Measurements from ENCODE around the gene HEG1. TPM values are rescaled to one million over a fixed set of nuclear protein-coding genes. Genes with fewer than 3 reads are reported as not detected.

HEG1 gene
- total and polyA plus RNA-seq, 12 donors: 12.2 to 186 (median 122) TPM

DNA sequence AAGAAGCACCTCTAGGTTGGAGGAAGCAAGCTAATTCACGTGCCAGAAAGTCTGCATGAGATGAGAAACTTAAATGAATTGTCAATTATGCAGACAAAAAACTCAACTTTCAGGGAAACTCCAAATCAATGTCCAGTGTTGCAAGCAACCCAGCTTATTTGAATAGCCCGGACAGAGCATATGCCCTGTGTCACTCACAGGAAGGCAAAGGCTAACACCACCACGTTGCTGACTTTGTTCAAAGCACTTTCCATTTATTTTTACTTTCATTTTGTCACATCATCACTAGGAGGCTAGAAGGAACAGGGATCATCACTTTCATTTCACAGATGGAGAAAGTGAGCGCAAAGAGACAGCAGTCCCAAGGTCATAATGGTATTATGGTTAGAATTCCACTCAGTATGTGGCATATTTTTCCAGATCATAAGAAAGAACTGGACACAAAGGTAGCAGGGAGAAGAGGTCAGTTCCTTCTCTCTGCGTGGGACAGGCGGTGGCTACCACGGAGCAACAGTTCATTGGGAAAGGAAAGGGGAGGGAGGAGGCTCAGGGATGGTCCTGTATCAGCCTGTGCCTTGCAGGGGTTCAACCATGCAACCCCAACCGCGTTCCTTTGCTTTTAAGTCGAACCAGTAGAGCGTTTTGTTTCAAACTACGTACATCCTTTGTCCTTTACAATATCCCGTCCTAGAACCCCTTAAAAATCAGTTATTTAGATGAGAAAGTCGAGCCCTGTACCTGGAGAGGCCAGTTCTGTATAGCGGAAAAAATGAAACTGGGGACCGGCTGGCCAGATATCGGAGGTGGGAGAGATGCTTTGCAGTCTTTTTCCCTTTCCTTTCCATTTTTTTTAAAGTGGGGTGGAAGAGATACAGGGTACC lies 1.1 kb downstream of the HEG1 start:
- H3K36me3 ChIP-seq: peaks cover 0 to 18% (median 0%) of the 10 kb centered on the region in 9 donors
- intact Hi-C loops (cut with DNase I): loop anchor here in 9 of 10 donors (5.0 to 10.0 kb wide), 8 partner anchors 37 to 300 kb away; no protein-coding TSS in a partner anchor

GRCh38 chr3:125054062-125054448 lies 1.7 kb downstream of the HEG1 start:
- Histone ChIP-seq H3K4me3 (peak overlapping the region; percentile 79 to 96 (median 85)), H3K36me3 (peaks cover 0 to 25% (median 0%) of the 10 kb centered on the region in 9 donors), H3K27ac (peak overlapping the region; percentile 4 to 99 (median 96)), H3K4me1 (peaks cover 33 to 76% (median 70%) of the 10 kb centered on the region in 9 donors), H3K9me3 (no peaks in the 10 kb centered on the region), H3K27me3 (no peaks in the 10 kb centered on the region)
- ATAC-seq (no peak), DNase-seq (no peak)
- intact Hi-C loops (cut with DNase I): loop anchor here in 8 of 10 donors (5.0 to 10.0 kb wide), 8 partner anchors 37 to 301 kb away; no protein-coding TSS in a partner anchor
- TF ChIP-seq, protein P1, sequence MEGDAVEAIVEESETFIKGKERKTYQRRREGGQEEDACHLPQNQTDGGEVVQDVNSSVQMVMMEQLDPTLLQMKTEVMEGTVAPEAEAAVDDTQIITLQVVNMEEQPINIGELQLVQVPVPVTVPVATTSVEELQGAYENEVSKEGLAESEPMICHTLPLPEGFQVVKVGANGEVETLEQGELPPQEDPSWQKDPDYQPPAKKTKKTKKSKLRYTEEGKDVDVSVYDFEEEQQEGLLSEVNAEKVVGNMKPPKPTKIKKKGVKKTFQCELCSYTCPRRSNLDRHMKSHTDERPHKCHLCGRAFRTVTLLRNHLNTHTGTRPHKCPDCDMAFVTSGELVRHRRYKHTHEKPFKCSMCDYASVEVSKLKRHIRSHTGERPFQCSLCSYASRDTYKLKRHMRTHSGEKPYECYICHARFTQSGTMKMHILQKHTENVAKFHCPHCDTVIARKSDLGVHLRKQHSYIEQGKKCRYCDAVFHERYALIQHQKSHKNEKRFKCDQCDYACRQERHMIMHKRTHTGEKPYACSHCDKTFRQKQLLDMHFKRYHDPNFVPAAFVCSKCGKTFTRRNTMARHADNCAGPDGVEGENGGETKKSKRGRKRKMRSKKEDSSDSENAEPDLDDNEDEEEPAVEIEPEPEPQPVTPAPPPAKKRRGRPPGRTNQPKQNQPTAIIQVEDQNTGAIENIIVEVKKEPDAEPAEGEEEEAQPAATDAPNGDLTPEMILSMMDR (IDR thresholded peaks at IDR 0.05): no peak
- WGBS, 2 donors: 24 to 25% methylated on average over 7 of the region's 7 CpGs

More for the DNA sequence above, 1.1 kb downstream of the HEG1 start:
- WGBS, 2 donors: 0 to 1% methylated on average over 17 of the region's 17 CpGs
- H3K4me1 ChIP-seq: peaks cover 27 to 76% (median 66%) of the 10 kb centered on the region in 9 donors
- no peaks in the 10 kb centered on the region for H3K27me3 ChIP-seq
- peak overlapping the region; percentile 79 to 96 (median 85) for H3K4me3 ChIP-seq
- DNase-seq (no peak), ATAC-seq (peak in 4 of 8 donors; percentile 7 to 19 (median 14))
- TF ChIP-seq, protein P1 (IDR thresholded peaks at IDR 0.05): peak in 3 of 9 donors; percentile 26 to 43 (median 33)
- peak overlapping the region; percentile 92 to 99 (median 96) for H3K27ac ChIP-seq
- H3K9me3 ChIP-seq: no peaks in the 10 kb centered on the region

DNA sequence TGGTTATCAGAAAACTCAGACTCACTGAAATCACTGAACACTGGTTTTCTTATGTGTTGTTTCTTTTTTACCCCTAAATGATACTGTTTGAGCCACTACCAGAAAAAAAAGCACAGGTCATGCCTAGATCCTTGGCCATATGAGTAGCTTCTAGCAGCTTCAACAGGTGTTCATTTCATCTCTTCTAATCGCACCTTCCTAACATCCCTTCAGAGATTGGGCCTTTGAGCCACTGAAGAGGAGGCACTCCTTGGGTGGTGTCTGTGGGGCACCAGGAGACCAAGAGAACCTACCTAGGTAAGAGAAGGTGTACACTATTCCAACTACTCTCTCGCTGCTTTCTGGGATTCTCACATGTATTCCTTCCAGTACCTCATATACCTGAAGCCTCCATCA lies 2.5 kb downstream of the HEG1 start:
- intact Hi-C loops (cut with DNase I): loop anchor here in 9 of 10 donors (2.0 to 10.0 kb wide), 9 partner anchors 36 to 301 kb away; no protein-coding TSS in a partner anchor
- no peak for ATAC-seq
- Histone ChIP-seq H3K27ac (peak overlapping the region; percentile 75 to 99 (median 96)), H3K36me3 (peaks cover 0 to 31% (median 0%) of the 10 kb centered on the region in 9 donors), H3K4me3 (peak overlapping the region in 9 of 10 donors; percentile 27 to 96 (median 84)), H3K9me3 (no peaks in the 10 kb centered on the region), H3K27me3 (no peaks in the 10 kb centered on the region), H3K4me1 (peaks cover 41 to 82% (median 77%) of the 10 kb centered on the region in 9 donors)
- TF ChIP-seq, protein P1 (IDR thresholded peaks at IDR 0.05): no peak
- 78% methylated on average over 2 of the region's 2 CpGs for WGBS, 2 donors
- DNase-seq: no peak

DNA sequence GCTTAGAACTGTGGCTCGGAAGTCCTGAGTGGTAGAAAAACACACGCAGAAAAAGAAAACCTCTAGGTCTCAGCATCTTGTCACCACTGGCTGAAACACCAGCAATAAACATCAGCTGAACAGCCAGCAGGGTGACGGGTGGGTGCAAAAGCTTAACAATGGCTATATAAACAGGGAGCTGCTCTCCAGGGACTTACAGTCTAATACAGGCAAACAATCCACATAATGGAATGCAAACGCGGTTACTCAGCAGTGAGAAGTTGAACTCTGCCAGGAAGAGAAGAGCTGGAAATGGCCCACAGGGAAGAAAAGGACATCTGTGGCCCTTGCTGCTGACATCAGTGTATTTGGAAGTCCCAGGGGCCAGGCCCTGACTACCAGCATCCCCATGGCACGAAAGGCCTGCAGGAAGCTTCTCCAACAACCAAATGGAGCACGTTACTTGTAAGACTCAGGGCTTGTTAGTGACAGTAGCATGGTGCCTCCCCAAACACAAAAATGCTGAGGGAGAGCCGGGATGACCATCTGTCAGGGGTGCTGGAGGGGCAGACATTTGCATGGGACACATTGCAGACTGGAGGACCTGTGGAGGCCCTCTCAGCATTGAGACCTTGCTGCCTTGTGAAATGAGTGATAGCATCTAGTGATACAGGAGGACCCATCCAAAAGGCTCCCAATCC lies 3.0 kb downstream of the HEG1 start:
- TF ChIP-seq, protein P1 (IDR thresholded peaks at IDR 0.05): no peak
- DNase-seq (no peak), ATAC-seq (peak in 4 of 8 donors; percentile 2 to 9 (median 7))
- WGBS, 2 donors: 12 to 13% methylated on average over 8 of the region's 8 CpGs
- H3K9me3 ChIP-seq: no peaks in the 10 kb centered on the region
- peak overlapping the region; percentile 75 to 99 (median 96) for H3K27ac ChIP-seq
- H3K4me1 ChIP-seq: peaks cover 46 to 87% (median 82%) of the 10 kb centered on the region in 9 donors
- peaks cover 0 to 36% (median 0%) of the 10 kb centered on the region in 9 donors for H3K36me3 ChIP-seq
- intact Hi-C loops (cut with DNase I): loop anchor here in 9 of 10 donors (2.0 to 10.0 kb wide), 9 partner anchors 35 to 302 kb away; no protein-coding TSS in a partner anchor
- H3K4me3 ChIP-seq: peak overlapping the region in 9 of 10 donors; percentile 27 to 96 (median 84)
- no peaks in the 10 kb centered on the region for H3K27me3 ChIP-seq
